ENCODE results near the gene ATP6V1B1.

GRCh38 chr2:71004857-71005256, 69.2 kb downstream of the ATP6V1B1 start:
- TF ChIP-seq CTCF (IDR thresholded peaks at IDR 0.05; ENCODE audit: low read depth, low read length) (no peak), EZH2phosphoT487 (IDR thresholded peaks at IDR 0.05; ENCODE audit: low read depth) (no peak)

Measured in OCI-LY3 (cell line).